T-cell (primary cell): Measurements from ENCODE around the gene SRSF2. TPM values are rescaled to one million over a fixed set of nuclear protein-coding genes. Genes with fewer than 3 reads are reported as not detected.
"Not testable (repeated sequence)": the region's sequence is repeated elsewhere in the genome, so short reads cannot be mapped to it uniquely, and the experiment has no call there.

ENCODE experiments used
- ATAC-seq, 4 experiments: fragments of 200-7000 bp in 3 of 4; fragments of 150-1000 bp in 1 of 4; cut with Tn5 transposase; replicated peaks in 1 of 4; 1 replicate in 3 of 4; 2 replicates in 1 of 4; pipeline ENCODE4 v1.10.0; 2021; ENCODE audit warnings: moderate library complexity in 3 of 4, mild to moderate bottlenecking in 2 of 4, moderate number of reproducible peaks in 1 of 4
- CTCF ChIA-PET, 2 donors: fragments of 300-600 bp; sonication (Branson Sonifier 250); formaldehyde crosslinking; loops; one replicate each; lab custom pipeline; 2022; ENCODE audit warnings: antibody characterized with exemption in 2 of 2; lab: Charles Lee
- POLR2A ChIA-PET, 2 donors: fragments of 300-600 bp; sonication (Branson Sonifier 250); formaldehyde crosslinking; loops; one replicate each; lab custom pipeline; 2022; ENCODE audit warnings: antibody characterized with exemption in 2 of 2; lab: Charles Lee
- DNase-seq, 35 experiments: peaks; one replicate each; pipeline versions ENCODE4 v3.0.0 to v3.0.0-alpha.2; 2013 to 2023
- H3K27ac ChIP-seq: one replicate; pipeline ENCODE4 v1.5.1; 2013; ENCODE audit warnings: low read length
- H3K27me3 ChIP-seq, 2 experiments: replicated peaks in 1 of 2; 1 replicate in 1 of 2; 2 replicates in 1 of 2; pipeline versions ENCODE4 v1.6.1 to v1.7.0; 2013; ENCODE audit warnings: low read length in 1 of 2, mixed read lengths in 1 of 2; ENCODE audit not compliant: control insufficient read depth in 2 of 2, insufficient read depth in 2 of 2; ENCODE audit errors: extremely low read depth in 1 of 2
- H3K36me3 ChIP-seq, 2 donors: 1 replicate in 1 of 2; 2 replicates in 1 of 2; pipeline versions ENCODE4 v1.6.1 to v1.7.0; 2013; ENCODE audit warnings: low read length in 1 of 2; ENCODE audit not compliant: control insufficient read depth in 2 of 2, insufficient read depth in 1 of 2; ENCODE audit errors: extremely low read depth in 1 of 2
- H3K4me1 ChIP-seq, 2 experiments: 1 replicate in 1 of 2; 2 replicates in 1 of 2; pipeline versions ENCODE4 v1.6.1 to v1.7.0; 2013; ENCODE audit warnings: low read length in 2 of 2, mixed read lengths in 1 of 2; ENCODE audit not compliant: insufficient read depth in 2 of 2, control insufficient read depth in 1 of 2; ENCODE audit errors: extremely low read depth in 1 of 2
- H3K4me3 ChIP-seq, 2 donors: 1 replicate in 1 of 2; 2 replicates in 1 of 2; pipeline versions ENCODE4 v1.5.1 to v1.7.0; 2013; ENCODE audit warnings: mild to moderate bottlenecking in 2 of 2, low read length in 1 of 2, moderate library complexity in 1 of 2; ENCODE audit not compliant: control insufficient read depth in 1 of 2; ENCODE audit errors: extremely low read depth in 1 of 2
- H3K9me3 ChIP-seq: 2 replicates; pipeline ENCODE4 v1.7.0; 2013
- H3K27ac Mint-ChIP-seq, 2 donors: one replicate each; pipeline ENCODE4 v1.8.0; 2020 to 2021; ENCODE audit warnings: mild to moderate bottlenecking in 2 of 2, mixed read lengths in 2 of 2
- H3K27me3 Mint-ChIP-seq, 2 donors: one replicate each; pipeline ENCODE4 v1.8.0; 2021 to 2022; ENCODE audit warnings: mixed read lengths in 2 of 2
- H3K36me3 Mint-ChIP-seq: one replicate; pipeline ENCODE4 v1.8.0; 2021; ENCODE audit warnings: mixed read lengths
- H3K4me1 Mint-ChIP-seq, 3 donors: one replicate each; pipeline ENCODE4 v1.8.0; 2020 to 2022; ENCODE audit warnings: mixed read lengths in 3 of 3, mild to moderate bottlenecking in 1 of 3
- H3K4me3 Mint-ChIP-seq, 3 donors: one replicate each; pipeline ENCODE4 v1.8.0; 2020 to 2022; ENCODE audit warnings: mild to moderate bottlenecking in 3 of 3, mixed read lengths in 3 of 3, moderate library complexity in 3 of 3
- H3K9me3 Mint-ChIP-seq, 3 donors: one replicate each; pipeline ENCODE4 v1.8.0; 2020 to 2022; ENCODE audit warnings: mixed read lengths in 3 of 3
- WGBS: methylation state at CpG from one replicate; pipeline ENCODE4 v1.1.5; 2013; ENCODE audit warnings: missing lambda C conversion rate; ENCODE audit not compliant: insufficient coverage; 5-methylcytosine and 5-hydroxymethylcytosine counted together
- total RNA-seq, 35 experiments: library from RNA in 6 of 35; stranded (reverse) in 6 of 35; fragments of 120-200 nt in 1 of 35; gene quantifications; one replicate each; pipeline versions ENCODE4 v1.2.1 to v1.2.4 and lab custom pipeline; 2013 to 2026

SRSF2 gene
- total RNA-seq, 5 donors from 2014 or later (not counting 1 experiment from before 2014, with no cell fraction given): 349 to 413 (median 382) TPM

DNA sequence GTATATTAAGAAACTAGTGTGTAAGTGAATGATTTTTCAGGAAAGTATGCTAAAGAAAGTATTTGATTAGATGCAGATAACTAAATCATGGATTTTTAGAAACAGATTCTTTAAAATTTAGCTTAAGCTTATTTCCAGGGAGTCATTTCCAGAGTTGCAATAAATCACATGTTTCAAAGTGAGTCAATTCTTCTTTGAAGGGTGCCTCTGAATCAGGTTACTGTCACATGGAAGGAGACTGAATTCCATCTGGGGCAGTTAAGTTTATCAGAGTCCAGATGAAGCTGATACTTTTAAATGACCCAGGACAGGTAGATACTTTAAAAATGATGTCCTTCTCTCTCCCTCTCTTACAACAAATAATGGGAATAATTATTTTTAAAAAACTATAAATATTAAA is 5.8 kb upstream of the SRSF2 start:
- Histone ChIP-seq H3K4me3 (no peak overlapping the region), H3K27ac (no peak overlapping the region), H3K9me3 (no peaks in the 10 kb centered on the region), H3K4me1 (peaks cover 11 to 12% of the 10 kb centered on the region in 2 experiments), H3K36me3 (peaks cover 6 to 57% of the 10 kb centered on the region in 2 donors), H3K27me3 (no peaks in the 10 kb centered on the region)
- Mint-ChIP-seq H3K27me3 (no peaks in the 10 kb centered on the region), H3K36me3 (peaks cover 48% of the 10 kb centered on the region), H3K27ac (no peak overlapping the region), H3K9me3 (no peaks in the 10 kb centered on the region), H3K4me1 (peaks cover 17 to 31% (median 28%) of the 10 kb centered on the region in 3 donors), H3K4me3 (no peak overlapping the region)
- CTCF ChIA-PET: interaction anchor here in 1 of 2 donors (0.5 kb wide), 1 partner anchor 36 kb away, joined by 4 read pairs; no protein-coding TSS in a partner anchor
- POLR2A ChIA-PET: interaction anchor here in 1 of 2 donors (0.5 kb wide), 2 partner anchors 720 to 859 kb away, joined by 3 to 6 read pairs; no protein-coding TSS in a partner anchor
- no peak for ATAC-seq
- DNase-seq: no peak

DNA sequence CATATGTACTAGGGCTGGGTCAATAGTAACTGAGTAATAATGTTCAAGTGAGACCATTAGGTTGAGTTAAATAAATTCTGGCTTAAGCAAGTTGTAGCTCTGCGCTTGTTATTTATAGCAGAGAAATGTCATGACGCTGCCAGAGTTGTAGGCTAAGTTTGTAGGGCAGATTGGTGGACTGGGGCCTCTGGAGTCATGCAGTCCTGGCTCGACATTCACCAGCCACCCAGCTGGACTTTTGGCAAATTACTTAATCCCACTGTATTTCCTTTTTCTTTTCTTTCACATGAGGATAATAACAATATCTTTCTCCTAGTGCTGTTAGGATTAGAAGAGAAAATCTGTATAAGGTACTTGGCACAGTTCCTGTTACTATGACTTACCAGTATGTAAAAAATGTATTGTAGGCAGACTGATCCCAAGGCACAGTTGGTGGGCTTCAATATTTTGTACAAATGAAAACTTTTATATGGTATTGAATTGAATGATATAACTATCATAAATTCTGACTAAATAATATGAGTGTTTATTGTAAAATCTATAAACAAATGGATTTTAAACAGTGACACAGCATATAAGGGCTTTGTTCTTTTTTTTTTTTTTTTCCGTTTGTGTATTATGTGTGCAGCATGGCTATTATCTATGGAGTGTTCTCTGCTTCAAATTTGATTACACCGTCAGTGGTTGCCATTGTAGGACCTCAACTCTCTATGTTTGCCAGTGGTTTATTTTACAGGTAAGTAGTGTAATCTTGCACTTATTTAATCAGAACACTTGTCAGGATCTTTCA is 3.4 kb upstream of the SRSF2 start:
- no peak overlapping the region for H3K4me3 ChIP-seq
- H3K36me3 ChIP-seq: peaks cover 0 to 50% of the 10 kb centered on the region in 2 donors
- POLR2A ChIA-PET: interaction anchor here (0.6 to 0.7 kb wide), 2 partner anchors 15 to 16 kb away, joined by 3 to 4 read pairs; no protein-coding TSS in a partner anchor
- H3K27me3 ChIP-seq: no peaks in the 10 kb centered on the region
- no peaks in the 10 kb centered on the region for H3K9me3 Mint-ChIP-seq
- peaks cover 43% of the 10 kb centered on the region for H3K36me3 Mint-ChIP-seq
- no peaks in the 10 kb centered on the region for H3K9me3 ChIP-seq
- peaks cover 12 to 17% of the 10 kb centered on the region in 2 experiments for H3K4me1 ChIP-seq
- no peaks in the 10 kb centered on the region for H3K27me3 Mint-ChIP-seq
- H3K27ac Mint-ChIP-seq: no peak overlapping the region
- CTCF ChIA-PET: no interaction called here
- DNase-seq (no peak), ATAC-seq (no peak)
- 100% methylated on average over 2 of the region's 5 CpGs for WGBS
- peaks cover 25 to 31% (median 30%) of the 10 kb centered on the region in 3 donors for H3K4me1 Mint-ChIP-seq
- H3K4me3 Mint-ChIP-seq: no peak overlapping the region
- no peak overlapping the region for H3K27ac ChIP-seq

DNA sequence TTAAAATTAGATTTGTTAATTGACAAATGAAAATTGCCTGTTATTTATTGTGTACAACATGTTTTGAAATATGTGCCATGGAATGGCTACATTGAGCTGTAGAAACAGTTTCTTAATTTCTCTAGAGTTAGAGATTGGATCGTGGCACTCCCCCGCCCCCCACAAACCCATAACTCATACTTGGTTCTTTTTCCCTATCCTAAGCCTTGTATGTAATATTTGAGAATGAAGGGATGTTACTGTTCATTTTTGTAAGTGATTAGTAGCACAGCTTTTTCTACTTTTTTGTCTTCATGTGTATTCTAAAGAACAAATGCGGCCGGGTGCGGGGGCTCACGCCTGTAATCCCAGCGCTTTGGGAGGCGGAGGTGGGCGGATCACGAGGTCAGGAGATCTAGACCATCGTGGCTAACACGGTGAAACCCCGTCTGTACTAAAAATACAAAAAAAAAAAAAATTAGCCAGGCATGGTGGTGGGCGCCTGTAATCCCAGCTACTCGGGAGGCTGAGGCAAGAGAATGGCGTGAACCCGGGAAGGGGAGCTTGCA is 2.5 kb upstream of the SRSF2 start:
- not testable (repeated sequence) for DNase-seq, H3K9me3 ChIP-seq, H3K4me3 ChIP-seq, ATAC-seq, H3K27ac ChIP-seq, H3K27ac Mint-ChIP-seq, H3K4me3 Mint-ChIP-seq, H3K27me3 Mint-ChIP-seq, H3K27me3 ChIP-seq, H3K9me3 Mint-ChIP-seq
- Histone ChIP-seq H3K4me1 (peaks cover 12 to 25% of the 10 kb centered on the region in 2 experiments), H3K36me3 (peaks cover 0 to 50% of the 10 kb centered on the region in 2 donors)
- 83% methylated on average over 6 of the region's 17 CpGs for WGBS
- H3K4me1 Mint-ChIP-seq: peaks cover 34 to 40% (median 36%) of the 10 kb centered on the region in 3 donors
- POLR2A ChIA-PET: interaction anchor here (0.5 to 0.7 kb wide), 4 partner anchors 15 to 79 kb away, joined by 3 to 6 read pairs (median 4); no protein-coding TSS in a partner anchor
- peaks cover 41% of the 10 kb centered on the region for H3K36me3 Mint-ChIP-seq
- CTCF ChIA-PET: interaction anchor here in 1 of 2 donors (0.7 to 2.3 kb wide), 2 partner anchors 26 to 1979 kb away, joined by 4 to 8 read pairs; no protein-coding TSS in a partner anchor

DNA sequence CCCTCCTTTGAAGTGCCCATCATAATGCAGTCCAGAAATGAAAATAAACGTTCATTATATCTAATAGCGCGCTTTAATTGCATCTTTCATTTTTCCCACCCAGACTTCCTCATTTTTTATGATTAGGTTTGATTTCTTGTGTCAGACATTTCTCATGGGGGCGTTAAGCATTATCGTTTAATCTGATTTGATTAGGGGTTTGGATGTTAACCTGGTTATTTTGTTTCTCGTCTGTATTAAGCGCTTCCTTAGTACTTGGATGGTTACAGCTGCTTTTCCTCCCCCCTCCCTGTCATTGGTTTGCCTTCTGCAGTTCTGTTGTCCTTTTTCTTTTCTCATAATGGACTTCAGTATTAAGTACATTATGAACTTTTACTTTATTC is 1.3 kb upstream of the SRSF2 start:
- peaks cover 21 to 37% of the 10 kb centered on the region in 2 experiments for H3K4me1 ChIP-seq
- H3K4me1 Mint-ChIP-seq: peaks cover 46 to 52% (median 48%) of the 10 kb centered on the region in 3 donors
- POLR2A ChIA-PET: interaction anchor here in 1 of 2 donors (1.0 kb wide), 1 partner anchor 12 kb away, joined by 6 read pairs; the partner anchor contains the start of genes JMJD6 and METTL23
- H3K9me3 ChIP-seq: no peaks in the 10 kb centered on the region
- no CpG with 5 or more reads among the region's 7 CpGs for WGBS
- peaks cover 0 to 51% of the 10 kb centered on the region in 2 donors for H3K36me3 ChIP-seq
- H3K27ac ChIP-seq: peak overlapping the region; percentile 97
- H3K4me3 ChIP-seq: peak overlapping the region; percentile 81 to 94
- DNase-seq (no peak), ATAC-seq (no peak)
- H3K27ac Mint-ChIP-seq: peak overlapping the region; percentile 97 to 98
- no peaks in the 10 kb centered on the region for H3K27me3 Mint-ChIP-seq
- peak overlapping the region; percentile 93 to 95 (median 95) for H3K4me3 Mint-ChIP-seq
- no peaks in the 10 kb centered on the region for H3K27me3 ChIP-seq
- peaks cover 45% of the 10 kb centered on the region for H3K36me3 Mint-ChIP-seq
- H3K9me3 Mint-ChIP-seq: no peaks in the 10 kb centered on the region
- CTCF ChIA-PET: interaction anchor here in 1 of 2 donors (0.6 to 2.3 kb wide), 4 partner anchors 12 to 78 kb away, joined by 3 to 8 read pairs (median 6); partner anchors contain the start of genes JMJD6 and METTL23

DNA sequence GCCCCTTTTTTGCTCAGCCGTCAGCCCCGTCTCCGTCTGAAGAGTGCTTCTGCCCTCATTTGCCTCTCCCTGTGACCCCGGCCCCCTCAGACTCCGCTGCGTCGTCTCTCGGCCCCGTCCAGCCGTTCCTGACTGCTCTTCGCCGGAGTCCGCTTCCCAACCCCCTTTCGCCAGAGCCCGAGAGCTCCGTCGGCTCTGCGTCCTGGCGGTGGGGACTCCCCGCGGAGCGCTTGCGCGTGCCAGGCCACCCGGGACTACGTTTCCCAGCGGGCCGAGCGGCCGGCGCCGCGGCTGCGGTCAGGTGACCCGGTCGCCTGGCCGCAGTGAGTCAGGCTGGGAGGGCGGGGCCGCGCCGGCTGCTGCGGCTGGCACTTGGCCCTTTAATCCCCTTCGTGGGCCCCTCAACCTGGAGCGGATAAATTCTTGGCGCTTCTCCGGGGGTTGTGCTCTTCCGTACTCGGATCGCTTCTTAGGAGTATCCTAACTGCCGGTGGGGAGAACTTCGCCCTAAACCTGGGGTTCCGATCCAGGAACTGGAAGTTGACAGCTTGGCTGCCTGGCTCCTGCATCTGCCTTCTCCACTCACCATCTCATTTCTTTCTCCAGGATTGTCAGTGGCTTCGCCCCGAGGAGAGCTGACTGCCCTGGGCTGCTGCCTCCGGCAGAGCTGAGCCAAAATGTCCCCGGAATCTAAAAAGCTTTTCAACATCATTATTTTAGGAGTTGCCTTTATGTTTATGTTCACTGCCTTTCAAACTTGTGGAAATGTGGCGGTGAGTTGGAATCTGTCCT is 741 bp upstream of the SRSF2 start, which contains the start of gene MFSD11:
MFSD11 (plus strand) TSS at position 444 of the 792 bp plus-strand sequence; CDS start at position 678, 234 bp downstream.
- H3K27ac Mint-ChIP-seq: peak within 1 kb of the TSS; percentile 97 to 98
- ATAC-seq (peak; percentile 71 to 73 (median 72)), DNase-seq (peak; percentile 80 to 95 (median 89))
- no peaks in the 10 kb centered on the region for H3K27me3 Mint-ChIP-seq
- WGBS: under 1% methylated on average over 52 of the region's 57 CpGs
- Histone ChIP-seq H3K4me3 (peak within 1 kb of the TSS; percentile 81 to 94), H3K27ac (peak within 1 kb of the TSS; percentile 97), H3K27me3 (no peaks in the 10 kb centered on the region), H3K9me3 (no peaks in the 10 kb centered on the region), H3K4me1 (peaks cover 24 to 41% of the 10 kb centered on the region in 2 experiments), H3K36me3 (peaks cover 0 to 52% of the 10 kb centered on the region in 2 donors)
- peaks cover 52 to 58% (median 54%) of the 10 kb centered on the region in 3 donors for H3K4me1 Mint-ChIP-seq
- POLR2A ChIA-PET: interaction anchor here (0.5 to 1.0 kb wide), 4 partner anchors 11 to 34 kb away, joined by 3 to 9 read pairs (median 5); partner anchors contain the start of genes JMJD6 (in 1 of the 2) and METTL23 (in 1 of the 2)
- CTCF ChIA-PET: interaction anchor here in 1 of 2 donors (0.6 to 2.3 kb wide), 3 partner anchors 11 to 78 kb away, joined by 3 to 8 read pairs (median 7); partner anchors contain the start of genes JMJD6 and METTL23
- H3K36me3 Mint-ChIP-seq: peaks cover 46% of the 10 kb centered on the region
- H3K4me3 Mint-ChIP-seq: peak within 1 kb of the TSS; percentile 93 to 95 (median 95)
- no peaks in the 10 kb centered on the region for H3K9me3 Mint-ChIP-seq
